Psoas muscle (tissue), 8 donors: ENCODE data around the gene CACNG4. TPM values are rescaled to one million over a fixed set of nuclear protein-coding genes. Genes with fewer than 3 reads are reported as not detected.
"Not testable (repeated sequence)": the region's sequence is repeated elsewhere in the genome, so short reads cannot be mapped to it uniquely, and the experiment has no call there.

Experiments
- ATAC-seq, 4 donors: fragments of 200-7000 bp; cut with Tn5 transposase; one replicate each; pipeline ENCODE4 v1.9.1; 2020; ENCODE audit warnings: moderate library complexity in 3 of 4, mild to moderate bottlenecking in 2 of 4
- DNase-seq, 2 donors: peaks; one replicate each; pipeline ENCODE4 v3.0.0-alpha.2; 2020
- H3K27ac ChIP-seq: fragments of 200-600 bp; one replicate; pipeline ENCODE4 v1.8.0; 2022
- H3K27me3 ChIP-seq, 3 donors: fragments of 200-600 bp in 1 of 3; one replicate each; pipeline versions ENCODE4 v1.6.1 to v1.8.0; 2013 to 2022; ENCODE audit warnings: low read length in 2 of 3, mild to moderate bottlenecking in 2 of 3, moderate library complexity in 1 of 3; ENCODE audit not compliant: insufficient read depth in 3 of 3
- H3K36me3 ChIP-seq, 2 donors: fragments of 200-600 bp in 1 of 2; one replicate each; pipeline versions ENCODE4 v1.6.1 to v1.8.0; 2013 to 2022; ENCODE audit warnings: low read depth in 1 of 2, mild to moderate bottlenecking in 1 of 2, moderate library complexity in 1 of 2; ENCODE audit not compliant: insufficient read depth in 1 of 2
- H3K4me1 ChIP-seq: fragments of 200-600 bp; one replicate; pipeline ENCODE4 v1.8.0; 2022
- H3K4me3 ChIP-seq: fragments of 200-600 bp; one replicate; pipeline ENCODE4 v1.8.0; 2022; ENCODE audit warnings: mild to moderate bottlenecking
- H3K9me3 ChIP-seq: fragments of 200-600 bp; one replicate; pipeline ENCODE4 v1.8.0; 2022
- WGBS, 3 donors: extraction: QIAGEN DNeasy Blood & Tissue Kit; methylation state at CpG; one replicate each; pipeline versions ENCODE4 v1.1.6 to v1.1.7; 2013; 5-methylcytosine and 5-hydroxymethylcytosine counted together
- intact Hi-C, 2 donors: fragments of 100-400 bp; cut with DNase I; formaldehyde crosslinking; loops; one replicate each; pipeline versions ENCODE4 v1.11.0 to v1.14.2; 2022
- polyA plus RNA-seq, 3 donors: library from polyadenylated mRNA; stranded (reverse); fragments of 200-250 nt; gene quantifications; one replicate each; pipeline ENCODE4 v1.2.3, GENCODE V29; 2013
- total RNA-seq, 4 donors: library from RNA; stranded (reverse); fragmentation: NEBNext Ultra II Directional in 2 of 4; extraction: Animal tissue kit (Norgen Biotek cat#: 25700) in 2 of 4; gene quantifications; one replicate each; pipeline versions ENCODE4 v1.2.1 to v1.2.4, GENCODE V29; 2021 to 2023
- TF ChIP-seq, protein P1 (sequence below): fragments of 200-600 bp; IDR thresholded peaks from one replicate; pipeline ENCODE4 v1.8.0; 2022; ENCODE audit warnings: antibody characterized with exemption
- donor health status: healthy with polysubstance abuse.
- donor health status: DM: no; HTN: no; CAD: no; lungs with moderate emphysema.
- donor health status: Bipolar disorder and iron deficiency.
- donor health status: healthy.
- donor health status: DM: yes; HTN: yes; CAD: no.
- donor health status: DM: no; HTN: no; CAD: no.
- donor health status: DM: no; HTN: no; CAD: no.
- donor health status: DM: yes; HTN: yes; CAD: no.

Gene CACNG4
- total and polyA plus RNA-seq, 7 donors = 0.03 TPM; not detected in 6

DNA sequence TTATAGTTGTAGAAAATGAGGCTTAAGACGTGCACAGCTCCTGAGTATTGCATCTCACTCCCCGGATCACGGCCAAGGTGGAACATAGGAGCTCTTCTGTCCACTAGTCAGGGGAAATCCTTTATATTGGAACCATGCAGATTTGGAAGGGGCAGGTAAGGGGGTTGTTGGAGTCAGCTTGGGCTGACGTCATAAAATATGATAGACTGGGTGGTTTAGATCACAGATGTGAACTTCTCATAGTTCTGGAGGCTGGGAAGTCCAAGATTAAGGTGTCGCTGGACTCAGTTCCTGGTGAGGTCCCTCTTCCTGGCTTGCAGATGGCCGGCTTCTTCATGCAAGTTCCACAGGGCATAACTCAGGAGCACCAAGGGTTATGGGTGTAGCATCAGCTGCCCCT, 5.6 kb downstream of the CACNG4 start:
- ATAC-seq = no peak

DNA sequence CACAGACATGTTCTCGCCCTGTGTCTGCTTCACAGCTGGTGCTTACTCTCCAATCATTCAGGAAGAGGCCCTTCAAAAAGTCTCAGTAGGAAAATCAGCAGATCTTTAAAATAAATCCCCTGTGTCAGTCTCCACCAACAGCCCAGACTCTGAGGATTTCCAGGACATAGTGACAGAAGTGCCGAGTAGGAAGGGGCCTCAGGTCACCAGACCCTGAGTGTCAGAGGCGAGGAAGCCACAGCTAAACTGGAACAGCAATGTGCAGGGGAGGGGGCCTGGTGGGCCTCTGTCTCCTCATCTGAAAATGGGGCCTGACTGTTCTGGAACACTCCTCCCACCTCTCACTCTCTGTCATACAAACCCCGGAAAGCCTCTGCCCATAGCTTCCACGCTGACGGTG, 6.3 kb downstream of the CACNG4 start:
- no peak overlapping the region for H3K4me3 ChIP-seq
- WGBS, 3 donors = 71 to 86% (median 80%) methylated on average over 6 of the region's 6 CpGs
- DNase-seq (no peak), ATAC-seq (no peak)
- intact Hi-C loops = loop anchor here in 1 of 2 donors (5.0 kb wide), 1 partner anchor 53 kb away; no protein-coding TSS in a partner anchor
- TF ChIP-seq, protein P1, sequence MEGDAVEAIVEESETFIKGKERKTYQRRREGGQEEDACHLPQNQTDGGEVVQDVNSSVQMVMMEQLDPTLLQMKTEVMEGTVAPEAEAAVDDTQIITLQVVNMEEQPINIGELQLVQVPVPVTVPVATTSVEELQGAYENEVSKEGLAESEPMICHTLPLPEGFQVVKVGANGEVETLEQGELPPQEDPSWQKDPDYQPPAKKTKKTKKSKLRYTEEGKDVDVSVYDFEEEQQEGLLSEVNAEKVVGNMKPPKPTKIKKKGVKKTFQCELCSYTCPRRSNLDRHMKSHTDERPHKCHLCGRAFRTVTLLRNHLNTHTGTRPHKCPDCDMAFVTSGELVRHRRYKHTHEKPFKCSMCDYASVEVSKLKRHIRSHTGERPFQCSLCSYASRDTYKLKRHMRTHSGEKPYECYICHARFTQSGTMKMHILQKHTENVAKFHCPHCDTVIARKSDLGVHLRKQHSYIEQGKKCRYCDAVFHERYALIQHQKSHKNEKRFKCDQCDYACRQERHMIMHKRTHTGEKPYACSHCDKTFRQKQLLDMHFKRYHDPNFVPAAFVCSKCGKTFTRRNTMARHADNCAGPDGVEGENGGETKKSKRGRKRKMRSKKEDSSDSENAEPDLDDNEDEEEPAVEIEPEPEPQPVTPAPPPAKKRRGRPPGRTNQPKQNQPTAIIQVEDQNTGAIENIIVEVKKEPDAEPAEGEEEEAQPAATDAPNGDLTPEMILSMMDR = no peak
- no peak overlapping the region for H3K27ac ChIP-seq
- no peaks in the 10 kb centered on the region for H3K9me3 ChIP-seq
- peaks cover 20% of the 10 kb centered on the region for H3K4me1 ChIP-seq
- no peaks in the 10 kb centered on the region for H3K36me3 ChIP-seq
- H3K27me3 ChIP-seq = peaks cover 0 to 22% (median 9%) of the 10 kb centered on the region in 3 donors

More for the DNA sequence above, 5.6 kb downstream of the CACNG4 start:
- TF ChIP-seq, protein P1 = no peak
- WGBS, 3 donors = 89 to 92% (median 89%) methylated on average over 6 of the region's 6 CpGs
- Histone ChIP-seq H3K27me3 (peaks cover 0 to 28% (median 13%) of the 10 kb centered on the region in 3 donors), H3K9me3 (no peaks in the 10 kb centered on the region), H3K36me3 (no peaks in the 10 kb centered on the region), H3K4me3 (no peak overlapping the region), H3K4me1 (peaks cover 13% of the 10 kb centered on the region), H3K27ac (no peak overlapping the region)
- DNase-seq = no peak
- intact Hi-C loops = loop anchor here in 1 of 2 donors (5.0 kb wide), 1 partner anchor 53 kb away; no protein-coding TSS in a partner anchor

DNA sequence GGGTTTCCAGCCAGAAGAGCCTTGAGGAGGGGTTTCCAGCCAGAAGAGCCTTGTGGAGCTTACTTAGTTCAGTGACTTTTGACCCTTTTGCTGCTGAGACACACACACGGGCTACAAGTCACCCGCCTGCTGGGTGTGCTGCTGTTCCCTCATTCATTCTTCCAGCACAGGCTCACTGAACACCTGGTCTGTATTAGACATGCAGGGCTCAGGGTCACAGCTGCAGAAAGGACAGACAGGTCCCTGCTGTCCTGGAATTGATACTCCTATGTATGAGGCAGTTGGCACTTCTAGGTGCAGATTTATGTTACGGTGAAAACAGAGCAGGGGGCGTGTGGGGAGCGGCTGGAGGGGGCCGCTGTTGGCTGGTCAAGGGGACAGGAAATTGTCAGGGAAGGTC, 6.8 kb downstream of the CACNG4 start:
- intact Hi-C loops = loop anchor here in 1 of 2 donors (5.0 kb wide), 1 partner anchor 54 kb away; no protein-coding TSS in a partner anchor
- ATAC-seq (peak in 1 of 4 donors; percentile 63), DNase-seq (no peak)
- Histone ChIP-seq H3K9me3 (no peaks in the 10 kb centered on the region), H3K4me1 (peaks cover 20% of the 10 kb centered on the region), H3K36me3 (no peaks in the 10 kb centered on the region), H3K27ac (no peak overlapping the region), H3K4me3 (no peak overlapping the region), H3K27me3 (peaks cover 0 to 17% (median 6%) of the 10 kb centered on the region in 3 donors)
- TF ChIP-seq, protein P1 = no peak
- 33 to 57% (median 54%) methylated on average over 6 of the region's 6 CpGs for WGBS, 3 donors

DNA sequence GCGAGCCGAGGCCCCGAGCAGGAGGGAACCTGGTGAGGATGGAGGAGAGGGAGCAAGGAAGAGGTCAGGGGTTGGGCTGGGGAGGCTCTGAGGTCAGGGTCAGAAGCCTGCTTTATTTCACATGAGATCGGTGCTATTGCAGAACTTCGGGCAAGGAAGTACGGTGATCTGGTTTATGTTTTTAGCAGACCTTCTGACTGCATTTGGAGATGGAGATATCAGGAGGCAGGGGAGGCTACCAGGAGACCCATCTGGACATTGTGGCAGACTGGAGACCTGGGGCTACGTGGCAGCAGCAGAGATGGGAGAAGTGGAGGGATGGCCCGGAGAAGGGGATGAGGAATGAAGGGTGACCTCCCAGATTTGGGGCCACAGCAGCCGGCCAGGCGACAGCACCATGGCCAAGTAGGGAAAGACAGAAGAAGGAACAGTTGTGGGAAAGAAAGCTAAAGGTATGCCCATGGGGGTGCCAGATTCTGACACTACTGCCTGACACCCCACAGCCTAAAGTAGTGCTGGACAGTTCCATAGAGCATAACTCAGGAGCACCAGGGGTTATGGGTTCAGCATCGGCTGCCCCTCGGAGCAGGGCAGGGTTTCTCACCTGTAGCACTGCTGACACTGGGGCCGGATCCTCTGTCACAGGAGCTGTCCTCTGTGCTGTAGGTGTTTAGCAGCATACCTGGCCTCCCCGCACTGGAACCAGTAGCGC, 7.4 kb downstream of the CACNG4 start:
- TF ChIP-seq, protein P1 = no peak
- peaks cover 17% of the 10 kb centered on the region for H3K4me1 ChIP-seq
- H3K4me3 ChIP-seq = no peak overlapping the region
- H3K9me3 ChIP-seq = no peaks in the 10 kb centered on the region
- no peaks in the 10 kb centered on the region for H3K36me3 ChIP-seq
- DNase-seq = no peak
- peaks cover 0 to 11% (median 4%) of the 10 kb centered on the region in 3 donors for H3K27me3 ChIP-seq
- ATAC-seq = no peak
- WGBS, 3 donors = 87 to 89% (median 87%) methylated on average over 15 of the region's 15 CpGs
- H3K27ac ChIP-seq = no peak overlapping the region
- intact Hi-C loops = loop anchor here in 1 of 2 donors (5.0 kb wide), 1 partner anchor 55 kb away; no protein-coding TSS in a partner anchor

DNA sequence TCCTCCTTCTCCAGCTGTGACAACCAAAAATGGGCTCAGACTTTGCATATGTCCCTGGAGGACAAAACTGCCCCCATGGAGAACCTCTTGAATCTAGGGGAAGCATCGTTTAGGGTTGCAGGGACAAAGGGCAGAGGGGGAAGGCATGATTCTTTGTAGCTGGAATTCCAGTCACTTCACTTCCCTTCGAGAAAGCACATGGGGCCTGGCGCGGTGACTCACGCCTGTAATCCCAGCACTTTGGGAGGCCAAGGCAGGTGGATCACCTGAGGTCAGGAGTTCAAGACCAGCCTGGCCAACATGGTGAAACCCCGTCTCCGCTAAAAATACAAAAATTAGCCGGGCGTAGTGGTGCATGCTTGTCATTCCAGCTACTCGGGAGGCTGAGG, 7.9 kb downstream of the CACNG4 start:
- ATAC-seq, H3K9me3 ChIP-seq, H3K27ac ChIP-seq, DNase-seq, H3K27me3 ChIP-seq, H3K36me3 ChIP-seq, H3K4me3 ChIP-seq: not testable (repeated sequence)
- WGBS, 3 donors = 76 to 82% (median 78%) methylated on average over 10 of the region's 10 CpGs
- H3K4me1 ChIP-seq = peaks cover 17% of the 10 kb centered on the region
- intact Hi-C loops = loop anchor here in 1 of 2 donors (5.0 kb wide), 1 partner anchor 55 kb away; no protein-coding TSS in a partner anchor
